HG03571 (cell line): ENCODE data around the gene FN3KRP.

ENCODE experiments used
- ATAC-seq: cut with Tn5 transposase; IDR thresholded peaks from one replicate; pipeline ENCODE4 v1.9.1; 2021; ENCODE audit not compliant: unreplicated experiment

FN3KRP gene

DNA sequence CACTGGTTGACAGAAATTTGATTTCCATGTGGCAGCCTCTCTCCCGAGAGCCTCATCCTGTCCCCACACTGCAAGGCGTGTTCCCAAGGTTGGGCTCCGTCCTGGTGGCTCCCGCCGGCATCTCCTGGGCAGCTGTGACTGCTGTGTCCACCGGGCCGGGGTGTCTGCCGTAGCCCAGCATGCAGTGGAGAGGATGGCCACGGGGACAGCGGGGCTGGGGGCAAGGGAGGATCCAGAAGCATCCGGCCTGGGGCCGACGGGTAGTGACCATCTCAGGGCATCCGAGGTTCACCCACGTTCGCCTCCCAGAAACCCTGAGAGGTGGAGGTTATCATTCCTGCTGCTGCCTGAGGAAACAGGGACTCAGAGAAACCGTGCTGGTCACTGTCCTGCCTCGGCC, 10.8 kb upstream of the FN3KRP start:
- ATAC-seq: no peak

DNA sequence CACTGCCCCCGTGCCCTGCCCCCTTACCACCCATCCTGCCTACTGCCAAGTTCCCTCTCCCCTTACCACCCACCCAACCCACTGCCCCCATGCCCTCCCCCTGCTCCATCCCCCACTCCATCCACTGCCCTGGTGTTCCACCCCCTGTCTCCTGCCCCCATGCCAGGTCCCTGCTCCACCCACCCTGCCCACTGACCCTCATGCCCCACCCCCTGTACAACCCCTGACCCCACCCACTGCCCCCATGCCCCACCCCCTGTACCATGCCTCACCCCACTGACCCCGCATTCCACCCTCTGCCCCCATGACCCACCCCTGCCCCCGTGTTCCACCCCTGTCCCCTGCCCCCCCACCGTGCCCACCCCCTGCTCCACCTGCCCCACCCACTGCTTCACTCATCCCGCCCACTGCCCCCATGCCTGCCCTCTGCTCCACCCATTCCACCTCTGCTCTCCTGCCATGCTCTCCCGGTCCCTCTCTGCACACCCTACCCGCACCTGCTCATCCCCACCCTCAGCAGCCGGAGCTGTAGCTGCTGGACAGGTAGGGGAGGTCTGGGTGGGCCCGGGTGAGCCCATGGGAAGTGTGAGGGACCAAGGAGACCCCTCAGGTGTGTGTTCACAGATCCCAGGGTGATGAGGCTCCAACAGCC, 7.4 kb upstream of the FN3KRP start:
- no peak for ATAC-seq

DNA sequence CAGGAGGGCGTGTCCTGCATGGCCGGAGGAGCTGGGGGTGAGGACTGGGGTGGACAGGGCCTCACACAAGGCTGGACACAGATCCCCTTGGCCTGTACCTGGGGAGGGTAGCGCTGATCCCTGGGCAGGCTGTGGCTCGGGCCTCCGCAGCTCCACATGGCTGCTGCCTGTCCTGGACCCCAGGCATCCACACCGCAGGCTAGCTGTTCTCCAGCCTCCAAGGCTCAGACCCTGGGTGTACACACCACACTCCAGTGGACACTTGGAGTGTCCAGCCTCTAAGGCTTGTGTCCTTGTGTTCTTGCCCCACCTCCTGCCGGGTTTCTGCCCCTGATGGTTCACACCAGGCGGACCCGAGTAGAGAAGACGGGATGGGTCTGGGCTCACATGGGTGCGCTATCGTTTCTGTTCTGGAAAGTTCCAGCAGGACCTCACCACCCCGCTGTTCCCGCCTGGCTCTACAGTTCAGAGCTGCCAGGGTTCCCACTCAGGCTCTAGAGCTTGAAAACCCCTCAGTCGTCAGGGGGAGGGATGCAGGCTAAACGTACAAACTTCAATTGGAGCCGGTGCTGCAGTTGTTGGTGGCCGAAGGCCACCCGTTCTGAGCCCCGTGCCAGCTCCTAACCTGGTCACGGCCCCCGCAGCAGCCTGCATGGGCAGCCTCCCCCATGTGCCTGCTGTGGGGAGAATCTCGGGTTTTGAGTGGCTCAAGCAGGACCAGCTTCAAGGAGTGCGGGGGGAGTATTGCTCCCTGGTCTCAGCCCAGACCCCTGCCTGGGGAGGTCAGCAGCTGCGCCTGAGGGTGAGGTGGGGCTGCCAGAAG, 6.6 kb upstream of the FN3KRP start:
- ATAC-seq: no peak

DNA sequence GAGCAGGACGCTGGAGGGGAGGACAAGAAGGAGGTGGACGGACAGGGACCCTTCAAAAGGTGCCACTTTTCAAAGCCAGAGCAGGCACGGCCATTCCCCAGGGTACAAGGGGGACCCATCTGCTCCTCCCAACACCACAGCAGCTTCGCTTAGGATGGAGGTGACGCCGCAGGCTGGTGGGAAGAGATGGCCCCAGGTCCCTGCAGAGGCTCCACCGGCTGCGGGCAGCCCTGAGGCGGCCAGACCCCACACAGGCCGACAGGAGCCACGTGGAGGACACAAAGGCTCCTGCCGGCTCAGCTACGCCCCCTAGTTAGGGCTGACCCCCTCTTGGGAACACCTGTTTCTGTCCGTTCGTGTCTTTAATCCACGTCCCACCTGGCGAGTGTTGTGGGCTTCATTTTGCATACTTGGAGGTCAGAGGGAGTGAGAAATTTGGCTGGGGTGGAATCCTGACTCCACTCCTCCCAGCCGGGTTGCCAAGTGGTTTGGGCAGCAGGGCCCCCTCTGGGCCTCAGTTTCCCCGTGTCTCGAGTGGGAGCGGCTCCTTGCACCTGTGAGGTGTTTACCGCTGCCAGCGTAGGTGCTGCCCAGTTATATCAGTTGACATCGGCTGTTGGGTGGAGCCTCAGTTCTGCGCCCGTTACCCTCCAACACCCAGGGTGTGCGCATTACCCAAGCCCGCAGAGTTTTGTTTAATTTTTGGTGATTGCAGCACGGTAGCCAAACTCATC, 5.8 kb upstream of the FN3KRP start:
- ATAC-seq: no peak

DNA sequence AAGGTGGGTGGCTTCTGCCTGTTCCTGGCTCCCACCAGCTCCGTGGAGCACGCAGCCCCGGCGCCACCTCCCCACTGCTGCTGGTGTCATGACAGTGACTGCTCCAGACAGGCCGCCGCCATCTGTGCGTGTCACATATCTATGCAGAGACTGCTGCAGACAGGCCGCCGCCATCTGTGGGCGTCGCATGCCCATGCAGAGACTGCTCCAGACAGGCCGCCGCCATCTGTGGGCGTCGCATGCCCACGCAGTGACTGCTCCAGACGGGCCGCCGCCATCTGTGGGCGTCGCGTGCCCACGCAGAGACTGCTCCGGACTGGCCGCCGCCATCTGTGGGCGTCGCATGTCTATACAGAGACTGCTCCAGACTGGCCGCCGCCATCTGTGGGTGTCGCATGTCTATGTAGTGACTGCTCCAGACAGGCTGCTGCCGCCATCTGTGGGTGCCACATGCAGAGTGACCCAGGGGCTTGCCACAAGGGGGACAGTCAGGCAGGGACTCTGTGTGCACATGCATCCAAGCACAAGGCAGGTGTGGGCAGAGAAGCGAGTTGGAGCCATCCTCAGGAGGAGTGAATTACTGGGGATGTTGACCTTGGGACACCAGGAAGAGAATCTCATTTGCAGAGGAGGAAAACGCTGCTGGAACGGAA, 3.3 kb upstream of the FN3KRP start:
- ATAC-seq: no peak

DNA sequence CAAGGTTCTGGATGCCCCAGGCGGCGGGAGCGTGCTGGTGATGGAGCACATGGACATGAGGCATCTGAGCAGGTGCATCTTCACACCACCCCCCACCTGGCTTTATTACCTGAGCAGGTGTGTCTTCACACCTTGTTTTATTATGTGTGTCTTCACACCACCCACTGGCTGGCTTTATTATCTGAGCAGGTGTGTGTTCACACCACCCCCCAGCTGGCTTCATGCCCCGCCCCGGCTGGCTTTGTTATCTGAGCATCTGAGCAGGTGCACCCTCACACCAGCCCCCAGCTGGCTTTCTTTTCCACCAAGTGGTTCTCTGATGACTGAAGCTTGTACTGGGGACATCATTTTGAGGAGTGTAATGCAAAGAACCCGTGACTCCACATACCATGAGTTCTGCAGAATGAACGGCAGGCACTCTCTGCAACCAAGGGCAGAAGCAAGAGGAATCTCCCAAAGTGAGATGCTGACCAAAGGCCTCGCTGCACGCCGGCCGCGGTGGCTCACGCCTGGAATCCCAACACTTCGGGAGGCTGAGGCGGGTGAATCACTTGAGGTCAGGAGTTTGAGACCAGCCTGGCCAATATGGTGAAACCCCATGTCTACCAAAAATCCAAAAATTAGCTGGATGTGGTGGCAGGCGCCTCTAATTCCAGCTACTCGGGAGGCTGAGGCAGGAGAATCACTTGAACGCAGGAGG, 2.6 kb downstream of the FN3KRP start:
- no peak for ATAC-seq

DNA sequence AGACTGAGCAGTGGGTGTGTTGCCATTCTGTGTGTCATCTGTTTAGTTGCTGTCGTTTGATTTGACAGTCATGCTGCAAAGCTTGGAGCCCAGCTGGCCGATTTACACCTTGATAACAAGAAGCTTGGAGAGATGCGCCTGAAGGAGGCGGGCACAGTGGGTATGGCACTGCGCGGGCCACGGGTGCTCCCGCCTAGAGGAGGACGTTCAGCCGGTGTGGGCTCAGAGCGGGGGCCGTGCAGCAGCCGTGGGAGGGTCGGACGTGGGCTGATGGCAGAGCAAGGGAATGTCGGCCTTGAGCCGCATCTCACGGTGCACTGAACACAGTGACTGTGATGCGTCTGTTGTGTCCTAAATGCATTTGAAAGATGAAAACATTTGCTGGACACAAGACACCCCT, 3.7 kb downstream of the FN3KRP start:
- no peak for ATAC-seq

DNA sequence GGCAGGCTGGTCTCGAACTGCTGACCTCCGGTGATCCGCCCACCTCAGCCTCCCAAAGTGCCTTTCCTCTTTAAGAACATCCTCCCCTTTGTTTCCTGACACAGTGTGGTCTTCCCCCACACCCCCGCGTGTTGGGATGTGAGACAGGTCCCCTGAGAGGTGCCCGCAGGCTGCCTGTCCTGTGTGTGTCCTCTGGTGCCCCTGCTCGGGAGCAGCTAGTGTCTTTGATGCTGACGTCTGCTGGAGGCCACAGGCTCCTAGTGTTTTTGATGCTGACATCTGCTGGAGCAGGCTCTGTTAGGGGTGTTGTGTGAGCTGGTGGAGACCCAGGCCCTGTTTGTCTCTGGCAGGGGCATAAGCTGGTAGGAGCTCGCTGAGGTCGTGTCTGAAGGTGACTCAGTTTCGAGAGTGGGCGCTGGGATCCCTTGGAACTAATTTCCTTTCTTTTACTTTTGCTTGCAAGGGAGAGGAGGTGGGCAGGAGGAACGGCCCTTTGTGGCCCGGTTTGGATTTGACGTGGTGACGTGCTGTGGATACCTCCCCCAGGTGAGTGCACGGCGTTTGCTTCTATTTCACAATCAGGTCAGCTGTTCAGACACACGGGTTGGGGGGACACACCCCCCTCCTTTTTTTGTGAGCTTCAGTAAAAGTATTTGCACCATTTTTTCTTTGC, 6.0 kb downstream of the FN3KRP start:
- no peak for ATAC-seq

DNA sequence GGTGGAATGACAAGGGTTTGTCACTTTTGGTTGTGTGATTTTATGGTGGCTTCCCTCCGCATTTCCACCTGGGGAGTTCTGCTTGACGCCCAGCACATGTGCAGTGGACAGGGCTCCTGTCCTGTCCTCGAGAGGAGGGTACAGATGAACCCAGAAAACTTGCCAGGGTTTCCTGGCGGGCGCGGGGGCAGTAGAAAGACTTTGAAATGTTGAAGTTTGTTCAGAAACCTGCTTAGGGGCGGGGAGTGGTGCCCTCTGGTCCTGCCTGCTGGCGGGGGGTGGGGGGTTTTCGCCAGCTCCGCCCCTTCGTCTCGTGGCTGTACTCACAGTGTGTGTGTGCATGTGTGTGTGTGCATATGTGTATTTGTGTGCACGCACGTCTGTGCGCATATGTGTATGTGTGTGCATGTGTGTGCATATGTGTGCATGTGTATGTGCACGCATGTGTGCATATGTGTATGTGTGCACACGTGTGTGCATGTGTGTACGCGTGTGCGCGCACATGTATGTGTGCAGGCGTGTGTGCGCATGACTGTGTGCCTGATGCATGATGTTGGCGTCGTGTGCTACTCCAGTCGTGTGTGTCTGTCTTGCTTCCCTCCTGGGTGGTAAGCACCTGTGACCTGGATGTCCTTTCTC, 6.8 kb downstream of the FN3KRP start:
- no peak for ATAC-seq

DNA sequence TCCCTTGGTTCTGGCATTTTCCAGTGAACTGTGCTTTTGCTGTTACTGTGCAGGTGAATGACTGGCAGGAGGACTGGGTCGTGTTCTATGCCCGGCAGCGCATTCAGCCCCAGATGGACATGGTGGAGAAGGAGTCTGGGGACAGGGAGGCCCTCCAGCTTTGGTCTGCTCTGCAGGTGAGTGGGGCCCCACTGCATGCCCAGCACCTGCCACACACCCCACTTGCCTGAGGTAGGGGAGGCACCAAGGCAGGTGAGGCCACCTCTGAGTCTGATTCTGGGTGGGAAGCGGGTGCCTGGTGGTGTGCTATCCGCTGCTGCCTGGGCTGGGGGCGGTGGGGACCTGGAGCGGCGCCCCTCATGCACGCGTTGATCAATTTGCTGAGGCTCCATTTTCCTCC, 9.9 kb downstream of the FN3KRP start:
- no peak for ATAC-seq

DNA sequence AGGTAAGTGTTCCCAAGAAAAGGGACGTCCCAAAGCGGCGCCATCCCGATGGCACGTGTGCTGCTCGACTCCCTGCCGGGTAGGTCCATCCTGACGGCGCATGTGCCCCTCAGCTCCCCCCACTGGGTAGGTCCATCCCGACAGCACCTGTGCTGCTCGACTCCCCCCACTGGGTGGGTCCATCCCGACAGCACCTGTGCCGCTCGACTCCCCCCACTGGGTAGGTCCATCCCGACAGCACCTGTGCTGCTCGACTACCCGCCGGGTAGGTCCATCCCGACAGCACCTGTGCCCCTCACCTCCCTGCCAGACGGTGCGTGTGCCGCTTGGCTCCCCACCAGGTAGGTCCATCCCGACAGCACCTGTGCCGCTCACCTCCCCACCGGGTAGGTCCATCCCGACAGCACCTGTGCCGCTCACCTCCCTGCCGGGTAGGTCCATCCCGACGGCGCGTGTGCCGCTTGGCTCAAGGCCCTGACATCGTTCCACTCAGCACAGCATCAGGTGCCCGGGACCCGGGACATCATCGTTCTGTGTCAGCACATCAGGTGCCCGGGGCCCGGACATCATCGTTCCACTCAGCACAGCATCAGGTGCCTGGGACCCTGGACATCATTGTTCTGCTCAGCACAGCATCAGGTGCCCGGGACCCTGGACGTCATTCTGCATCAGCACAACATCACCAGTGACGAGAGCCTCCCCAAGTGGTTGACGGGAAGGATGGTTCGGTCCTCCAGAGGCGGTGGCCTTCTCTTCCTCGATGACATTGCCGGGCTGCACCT, 13.2 kb downstream of the FN3KRP start:
- ATAC-seq: no peak

DNA sequence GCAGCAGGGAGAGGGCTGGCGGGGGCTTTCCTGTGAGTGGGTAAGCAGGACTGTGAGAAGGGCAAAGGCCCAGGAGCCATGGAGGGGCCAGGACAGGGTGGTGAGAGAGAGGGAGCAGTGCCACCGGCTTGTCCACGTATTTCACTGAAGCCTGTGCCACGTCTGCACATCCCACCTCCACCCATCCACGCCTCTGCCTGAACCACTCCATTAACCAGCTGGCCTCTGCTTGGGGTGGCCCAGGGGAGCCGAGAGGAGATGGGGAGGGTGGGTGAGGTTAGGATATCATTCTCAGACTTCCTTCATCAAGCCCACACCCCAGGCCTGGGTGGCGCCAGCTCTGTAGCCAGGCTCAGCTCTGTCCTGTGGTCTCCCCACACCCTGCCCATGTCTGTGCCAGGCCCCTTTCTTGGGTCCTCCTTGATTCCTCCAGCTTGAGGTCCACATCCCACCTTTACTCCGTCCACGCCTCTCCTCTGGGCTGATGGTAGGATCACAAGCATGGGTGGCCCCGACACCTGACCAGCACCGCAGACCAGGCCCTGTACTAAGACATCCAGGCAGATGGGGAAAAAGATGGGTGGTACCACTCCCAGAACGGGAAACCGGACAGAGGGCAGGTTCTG, 15.7 kb downstream of the FN3KRP start:
- ATAC-seq: no peak

DNA sequence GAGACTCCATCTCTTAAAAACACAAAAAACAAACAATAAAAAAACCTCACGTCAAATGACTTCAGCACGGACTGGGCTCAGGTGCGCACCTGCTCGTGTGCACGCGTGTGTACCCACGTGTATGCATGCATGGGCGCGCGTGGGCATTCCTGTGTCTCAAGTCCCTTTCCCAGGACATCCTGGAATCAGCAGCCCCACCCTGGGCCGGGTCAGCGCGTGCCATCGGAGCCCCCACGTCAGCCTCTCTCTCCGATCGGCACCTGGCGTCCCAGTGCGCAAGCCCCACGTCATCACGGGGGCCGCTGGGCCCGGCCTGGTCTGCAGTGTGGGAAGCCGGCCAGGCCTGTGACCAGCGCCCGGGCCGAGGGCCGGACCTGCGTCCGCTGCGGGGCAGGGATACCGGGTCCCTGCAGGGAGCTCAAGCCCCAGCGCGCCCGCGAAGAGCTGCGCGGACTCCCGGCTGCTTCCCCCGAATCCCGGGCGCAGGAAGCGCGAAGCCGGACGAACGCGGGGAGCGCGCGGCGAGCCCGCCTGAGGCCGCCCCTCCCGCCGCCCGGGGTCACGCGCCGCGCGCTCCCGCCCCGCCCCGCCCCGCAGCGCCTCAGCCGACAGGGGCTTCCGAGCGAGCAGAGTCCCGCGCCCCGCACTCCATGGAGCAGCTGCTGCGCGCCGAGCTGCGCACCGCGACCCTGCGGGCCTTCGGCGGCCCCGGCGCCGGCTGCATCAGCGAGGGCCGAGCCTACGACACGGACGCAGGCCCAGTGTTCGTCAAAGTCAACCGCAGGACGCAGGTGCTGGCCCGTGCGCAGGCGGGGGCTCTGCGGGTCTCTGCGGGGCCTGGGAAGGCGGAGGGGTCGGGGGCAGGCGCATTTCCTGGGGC, 18.7 kb downstream of the FN3KRP start, which contains the start of gene FN3K:
Gene FN3K, plus strand, starts transcription at position 629 of the 880 bp plus-strand sequence. Its CDS starts 22 bp downstream, at position 651.
- no peak for ATAC-seq

DNA sequence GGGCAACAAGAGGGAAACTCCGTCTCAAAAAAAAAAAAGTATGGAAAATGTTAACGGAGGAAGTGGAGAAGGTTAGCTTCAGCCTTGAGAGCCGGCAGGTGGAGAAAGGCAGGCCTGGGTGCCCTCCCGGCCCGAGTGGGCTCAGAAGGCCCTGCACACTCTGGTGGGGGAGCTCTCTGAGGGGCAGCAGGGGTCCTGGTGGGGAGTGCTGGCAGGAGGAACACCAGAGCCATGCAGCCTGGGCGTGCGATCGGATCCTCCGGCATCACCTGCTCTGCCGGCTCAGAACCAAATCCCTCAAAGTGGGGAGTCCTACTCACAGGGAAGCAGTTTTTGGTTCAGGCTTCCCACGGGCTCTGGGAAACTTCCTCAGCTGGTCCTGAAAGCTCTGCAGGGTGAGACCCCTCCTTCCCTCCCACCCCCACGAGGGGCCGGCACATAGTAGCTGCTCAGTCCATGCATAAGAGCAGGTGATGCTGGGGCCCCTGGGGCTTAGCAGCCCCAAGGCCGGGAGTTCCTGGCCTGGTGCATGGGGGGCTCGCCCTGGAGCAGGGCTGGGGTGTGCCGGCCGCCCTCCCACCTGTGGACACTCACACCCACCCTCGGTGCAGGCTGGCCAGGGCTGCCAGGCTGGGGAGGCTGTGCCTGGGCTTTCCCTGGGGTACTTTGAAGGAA, 20.1 kb downstream of the FN3KRP start:
- ATAC-seq: no peak

DNA sequence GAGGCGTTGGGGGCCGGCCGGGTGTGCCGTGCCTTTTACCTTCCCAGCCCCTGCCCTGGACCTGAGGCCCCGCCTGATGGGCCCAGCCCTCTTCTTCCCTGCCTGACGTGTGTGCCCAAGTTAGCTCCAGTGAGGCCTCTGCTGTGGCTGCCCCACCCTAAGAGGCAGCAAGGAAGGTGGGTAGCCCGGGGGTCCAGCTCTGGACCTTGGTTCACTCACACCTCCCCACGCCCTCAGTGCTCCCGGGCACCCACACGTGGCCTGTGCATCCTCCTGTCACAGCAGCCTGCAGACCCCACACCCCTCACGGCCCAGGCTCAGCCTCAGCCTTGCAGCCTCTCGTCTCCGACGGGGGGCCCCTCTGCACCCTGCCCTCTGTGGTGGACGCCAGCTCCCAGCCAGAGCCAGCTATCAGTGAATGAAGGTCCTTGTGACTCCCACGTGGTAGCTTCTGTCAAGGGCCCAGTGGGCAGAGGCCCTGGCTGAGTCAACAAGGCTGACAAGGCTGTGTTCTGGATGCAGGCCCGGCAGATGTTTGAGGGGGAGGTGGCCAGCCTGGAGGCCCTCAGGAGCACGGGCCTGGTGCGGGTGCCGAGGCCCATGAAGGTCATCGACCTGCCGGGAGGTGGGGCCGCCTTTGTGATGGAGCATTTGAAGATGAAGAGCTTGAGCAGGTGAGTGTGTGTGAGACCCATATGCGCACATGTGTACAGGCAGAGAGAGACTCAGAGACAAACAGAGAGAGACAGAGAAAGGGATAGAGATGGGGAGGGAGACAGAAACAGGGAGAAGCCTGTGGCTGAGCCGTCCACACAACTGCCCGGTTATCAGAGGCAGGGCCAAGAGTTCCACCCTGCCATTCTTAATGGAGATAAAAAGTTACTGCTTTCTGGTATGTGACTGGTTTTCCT, 21.7 kb downstream of the FN3KRP start:
- no peak for ATAC-seq
